Measurements from ENCODE around the gene NPSR1.

Gene NPSR1

DNA sequence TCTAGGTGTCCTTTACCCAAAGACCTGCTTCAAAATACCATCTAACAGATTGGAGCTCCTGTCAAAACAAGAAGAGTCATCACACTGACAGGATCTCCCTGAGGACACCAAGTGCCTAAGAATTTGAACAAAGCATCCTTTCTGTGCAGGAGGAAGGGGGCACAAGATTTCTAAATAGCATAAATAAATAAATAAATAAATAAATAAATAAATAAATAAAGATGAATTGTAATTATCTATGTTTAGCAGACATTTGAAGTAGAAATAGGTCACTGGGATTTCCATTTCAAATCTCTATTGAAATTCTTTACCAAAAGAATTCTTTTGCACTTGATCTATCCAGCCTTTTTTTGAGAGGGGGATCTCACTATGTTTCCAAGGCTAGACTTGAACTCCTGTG, 65.3 kb downstream of the NPSR1 start:
- no peak for DNase-seq

DNA sequence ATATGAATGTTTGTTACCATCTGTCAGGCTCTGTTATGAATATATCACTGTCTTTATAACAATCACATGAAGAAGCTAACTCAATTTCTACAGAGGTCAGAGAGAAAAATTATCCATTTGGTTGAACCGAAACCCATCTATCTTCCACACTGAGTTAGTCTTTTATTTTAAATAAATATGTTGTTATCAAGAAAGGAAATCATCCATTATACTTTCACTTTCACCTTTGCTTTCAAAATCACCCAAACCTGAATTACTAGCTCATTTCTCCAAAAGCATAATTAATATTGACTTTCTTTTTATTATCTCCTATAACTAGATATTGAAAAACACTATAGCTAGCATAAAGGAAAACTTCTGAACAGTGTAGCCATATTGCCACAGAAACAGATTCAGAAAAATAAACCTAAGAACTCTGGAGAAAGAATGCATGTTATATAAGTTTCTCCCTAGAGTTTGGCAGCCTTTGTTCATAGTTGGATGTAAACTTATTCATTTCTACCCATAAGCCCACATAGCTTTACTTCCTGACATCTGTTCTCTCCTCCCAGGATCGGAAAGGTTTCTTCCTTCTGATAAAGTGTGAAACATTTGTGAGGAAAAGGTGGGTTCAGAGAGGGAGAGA, 66.0 kb downstream of the NPSR1 start:
- no peak for DNase-seq

DNA sequence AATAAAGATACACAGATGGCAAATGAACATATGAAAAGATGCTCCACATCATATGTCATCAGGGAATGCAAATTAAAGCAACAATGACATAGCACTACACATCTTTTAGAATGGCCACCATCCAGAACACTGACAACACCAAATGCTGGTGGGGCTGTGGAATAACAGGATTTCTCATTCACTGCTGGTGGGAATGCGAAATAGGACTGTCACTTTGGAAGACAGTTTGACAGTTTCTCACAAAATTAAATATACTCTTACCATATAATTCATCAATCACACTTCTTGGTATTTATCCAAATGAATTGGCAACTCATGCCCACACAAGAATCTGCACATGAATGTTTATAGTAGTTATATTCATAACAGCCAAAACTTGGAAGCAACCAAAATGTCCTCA, 68.2 kb downstream of the NPSR1 start:
- no peak for DNase-seq

DNA sequence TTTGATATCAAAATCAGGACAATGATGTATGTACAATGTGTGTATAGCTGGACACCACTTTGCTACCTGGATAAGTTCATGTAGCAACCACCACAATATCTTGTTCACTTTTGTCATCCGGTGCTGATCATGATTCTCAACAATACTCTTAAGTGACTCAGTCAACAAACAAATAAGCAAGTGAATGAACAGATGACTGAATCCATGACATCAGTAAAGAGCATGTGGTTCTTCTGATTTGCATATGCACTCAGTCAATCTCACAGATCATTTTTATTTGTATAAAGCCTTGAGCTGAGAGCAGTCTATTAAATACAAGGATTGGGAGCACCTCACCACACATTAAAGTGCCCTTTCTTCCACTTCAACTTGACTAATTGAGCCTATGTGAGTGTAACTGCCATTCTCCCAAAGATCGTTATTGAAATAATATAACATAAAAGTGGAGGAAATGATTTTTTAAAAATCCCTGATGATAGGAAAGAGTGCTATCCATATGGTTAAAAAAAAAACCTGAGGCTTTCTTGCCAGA, 69.5 kb downstream of the NPSR1 start:
- no peak for DNase-seq

DNA sequence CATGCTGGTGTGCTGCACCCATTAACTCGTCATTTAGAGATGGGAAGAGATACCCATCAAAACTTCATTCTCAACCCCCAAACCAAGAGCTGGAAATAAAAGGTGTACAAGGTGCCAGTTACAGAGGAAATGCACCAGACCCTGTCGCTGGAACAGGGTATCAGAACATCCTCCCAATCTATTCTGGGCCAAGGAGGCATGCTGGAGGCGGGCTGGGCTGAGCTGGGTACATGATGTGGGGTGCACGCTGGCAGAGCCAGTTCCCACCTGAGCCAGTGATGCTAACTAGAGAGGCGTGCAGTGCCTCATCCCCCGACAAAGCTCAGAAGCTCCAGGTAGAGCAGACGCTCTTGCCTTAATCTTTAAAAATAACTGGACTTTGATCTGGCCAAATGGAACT, 70.1 kb downstream of the NPSR1 start:
- no peak for DNase-seq

DNA sequence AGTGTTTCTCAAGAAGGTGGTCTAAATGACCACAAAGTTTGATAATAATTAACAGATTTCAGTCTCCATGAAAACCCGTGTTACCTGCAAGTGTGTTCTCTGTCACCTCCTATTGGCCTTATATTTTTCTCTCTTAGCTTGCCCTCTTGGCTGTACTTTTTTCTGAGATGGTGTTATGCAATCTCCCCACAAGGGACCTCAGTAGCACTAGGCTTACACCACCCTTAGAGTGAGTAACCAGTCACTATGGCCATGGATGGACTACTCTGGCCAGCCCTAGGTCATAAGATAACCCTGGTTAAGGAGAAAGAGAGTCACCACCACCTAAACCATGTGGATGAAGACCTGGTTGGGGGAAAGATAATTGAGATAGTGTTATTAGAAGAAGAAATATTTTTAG, 76.8 kb downstream of the NPSR1 start:
- no peak for DNase-seq

DNA sequence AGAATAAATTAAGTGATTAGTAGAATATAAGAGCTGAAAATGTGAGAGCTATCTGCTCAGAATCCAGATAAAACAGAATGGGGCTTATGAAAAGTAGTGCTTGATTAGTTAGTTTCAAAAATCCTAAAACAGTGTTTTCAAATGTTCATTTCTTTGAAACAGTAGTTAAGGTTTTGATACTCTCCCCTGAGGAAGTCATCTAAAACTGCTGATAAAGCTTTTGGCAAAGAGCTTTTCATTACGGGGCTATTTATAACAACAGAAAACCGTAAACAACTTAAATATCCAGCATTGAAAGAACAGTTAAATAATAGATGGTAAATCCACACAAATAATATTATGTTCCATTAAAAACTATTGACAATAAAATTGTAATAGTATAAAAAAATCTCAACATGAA, 77.5 kb downstream of the NPSR1 start:
- DNase-seq: no peak

DNA sequence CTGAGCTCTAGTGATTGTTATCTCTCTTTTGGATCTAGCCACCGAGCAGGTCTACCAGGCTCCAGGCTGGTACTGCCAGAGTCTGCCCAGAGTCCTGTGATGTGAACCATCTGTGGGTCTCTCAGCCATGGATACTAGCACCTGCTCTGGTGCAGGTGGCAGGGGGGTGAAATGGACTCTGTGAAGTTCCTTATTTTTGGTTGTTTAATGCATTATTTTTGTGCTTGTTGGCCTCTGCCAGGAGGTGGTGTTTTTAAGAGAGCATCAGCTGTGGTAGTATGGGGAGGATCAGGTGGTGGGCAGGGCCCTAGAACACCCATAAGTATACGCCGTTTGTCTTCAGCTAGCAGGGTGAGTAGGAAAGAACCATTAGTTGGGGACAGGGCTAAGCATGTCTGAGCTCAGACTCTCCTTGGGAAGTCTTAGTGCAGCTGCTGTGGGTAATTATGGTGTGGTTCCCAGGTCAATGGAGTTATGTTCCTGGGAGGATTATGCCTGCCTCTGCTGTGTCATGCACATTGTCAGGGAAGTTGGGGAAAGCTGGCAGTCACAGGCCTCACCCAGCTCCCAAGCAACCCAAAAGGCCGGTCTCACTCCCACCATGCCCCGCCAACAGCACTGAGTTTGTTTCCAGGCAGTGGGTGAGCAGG, 81.8 kb downstream of the NPSR1 start:
- DNase-seq: no peak

DNA sequence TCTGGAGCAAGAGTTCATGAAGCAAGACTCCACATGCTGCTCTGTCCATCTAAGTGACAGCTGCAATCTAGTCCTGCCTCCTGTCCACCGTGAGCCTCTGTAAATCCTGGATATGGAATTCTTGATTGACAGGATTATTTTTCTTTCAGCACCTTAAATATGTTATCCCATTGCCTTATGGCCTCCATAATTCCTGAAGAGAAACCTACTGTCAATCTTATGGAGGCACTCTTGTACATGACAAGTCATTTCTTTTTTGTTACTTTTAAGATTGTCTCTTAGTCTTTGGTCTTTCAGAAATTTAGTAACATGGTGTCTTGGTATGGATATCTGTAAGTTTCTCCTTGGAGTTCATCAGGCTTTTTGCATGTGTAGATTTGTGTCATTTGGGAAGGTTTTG, 82.8 kb downstream of the NPSR1 start:
- no peak for DNase-seq

DNA sequence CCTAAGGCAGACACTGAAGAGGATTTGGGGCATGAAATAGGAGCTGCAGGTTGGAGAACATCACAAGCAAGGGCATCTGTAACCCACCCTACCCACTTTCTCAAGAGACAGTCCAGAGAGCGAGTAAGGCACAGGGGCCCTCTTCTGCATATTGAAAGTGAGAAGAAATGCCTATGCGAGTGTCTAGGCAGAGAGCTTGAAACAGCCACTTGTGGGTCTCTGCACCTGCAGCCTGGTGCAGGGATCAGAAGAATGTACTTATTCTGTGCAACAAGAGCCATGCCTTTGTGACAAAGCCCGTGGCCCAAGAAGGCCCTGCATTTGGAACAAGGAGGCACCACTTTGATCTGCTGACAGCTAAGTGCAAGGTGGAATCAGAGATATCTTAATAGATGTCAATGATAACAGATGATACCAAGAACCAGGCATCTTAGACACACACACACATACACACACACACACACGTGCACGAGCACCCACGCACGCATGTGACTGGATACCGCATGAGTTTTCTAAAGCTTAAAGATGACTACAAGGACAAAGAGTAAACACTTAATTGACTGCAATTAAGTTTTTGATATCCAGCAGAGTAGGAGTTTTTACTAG, 89.3 kb downstream of the NPSR1 start:
- no peak for DNase-seq

DNA sequence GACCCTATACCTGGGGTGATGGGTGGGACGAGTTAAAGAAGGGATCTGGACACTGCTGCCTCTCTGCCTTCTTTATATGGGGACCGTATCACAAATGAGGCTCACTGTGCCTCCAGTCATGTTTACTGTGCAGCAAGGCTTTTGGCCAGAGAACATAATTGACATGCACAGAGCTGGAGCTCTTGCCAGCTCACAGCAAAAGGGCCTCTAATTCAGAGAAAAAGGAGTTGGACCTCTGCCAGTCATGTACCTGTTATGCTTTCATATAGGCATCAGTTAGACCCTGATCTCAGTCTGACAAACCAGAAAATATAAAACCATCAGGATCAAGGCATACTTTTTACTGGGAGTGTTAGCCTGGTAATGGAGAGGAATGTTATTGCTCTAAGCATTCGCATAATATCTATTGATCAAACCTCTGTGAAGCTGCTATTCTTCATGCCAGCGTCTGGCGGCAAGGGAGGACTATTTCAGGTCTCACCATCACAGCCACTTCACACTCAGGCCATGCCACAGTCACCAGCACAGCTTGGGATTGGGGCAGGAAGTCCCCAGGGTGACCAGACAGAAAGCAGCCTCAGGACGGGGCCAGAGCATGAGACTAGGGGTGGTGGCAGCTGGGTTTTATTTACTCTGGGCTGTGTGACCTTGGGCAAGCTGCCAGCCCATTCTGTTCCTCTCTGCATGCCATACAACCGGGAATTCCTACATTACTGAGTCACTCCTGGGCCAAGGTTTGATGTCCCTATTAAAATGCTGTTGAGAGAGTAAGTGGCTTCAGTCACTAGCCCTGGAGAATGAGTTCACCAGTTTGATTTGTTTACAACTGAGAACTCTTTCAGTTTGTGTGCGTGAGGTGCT, 90.1 kb downstream of the NPSR1 start:
- DNase-seq: no peak

DNA sequence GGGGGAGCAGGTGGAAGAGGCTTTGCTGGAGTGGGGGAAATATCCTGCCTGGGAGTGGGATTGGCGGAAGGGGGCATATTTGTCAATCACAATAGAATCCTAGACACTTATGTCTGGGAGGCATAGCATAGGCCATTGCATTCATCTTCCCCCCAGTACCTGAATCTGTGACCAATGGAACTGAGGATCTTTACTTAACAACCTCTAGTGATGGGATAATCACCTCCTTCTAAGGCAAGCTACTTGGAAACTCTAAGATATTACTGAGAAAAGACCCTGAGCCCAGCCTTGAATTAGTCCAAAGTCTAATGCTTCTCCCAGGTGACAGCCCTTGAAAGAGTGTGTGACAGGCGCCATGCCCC, 90.7 kb downstream of the NPSR1 start:
- no peak for DNase-seq

DNA sequence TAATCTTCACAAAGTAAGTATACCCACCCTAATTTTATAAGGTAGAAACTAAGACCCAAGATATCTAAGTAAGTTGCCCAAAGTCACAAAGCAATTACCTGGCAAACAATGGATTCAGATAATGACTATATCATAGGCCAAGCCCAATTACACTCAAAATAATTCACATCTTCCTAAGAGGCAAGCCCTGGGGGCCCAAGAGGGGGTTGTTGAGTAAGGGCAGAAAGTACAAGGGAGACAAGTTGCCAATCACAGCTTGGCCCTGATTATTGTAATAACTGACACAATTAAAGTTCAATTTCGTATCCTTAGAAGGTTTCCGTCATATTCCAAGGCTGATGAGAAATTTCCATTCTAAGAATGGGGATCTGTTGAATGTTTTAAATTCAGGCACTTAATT, 91.4 kb downstream of the NPSR1 start:
- no peak for DNase-seq

DNA sequence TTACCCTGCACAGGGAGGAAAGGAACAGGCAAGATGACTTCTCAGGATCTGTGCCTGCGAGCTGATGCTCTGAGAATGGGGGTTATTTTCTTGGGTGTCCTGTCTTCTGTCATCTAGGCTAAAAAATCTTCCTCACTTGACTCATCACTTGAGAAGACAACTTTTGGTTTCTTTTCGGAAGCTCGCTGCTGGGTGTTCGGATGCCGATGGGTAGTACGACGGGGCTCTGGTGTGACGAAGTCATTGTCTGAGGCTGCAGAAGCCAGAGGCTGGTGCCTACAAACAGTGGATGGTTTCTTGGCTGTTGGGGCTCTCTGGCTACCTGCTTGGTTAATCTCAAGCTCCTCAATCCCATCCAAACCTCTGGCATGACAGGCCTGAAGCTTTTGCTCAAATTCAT, 92.2 kb downstream of the NPSR1 start:
- no peak for DNase-seq

DNA sequence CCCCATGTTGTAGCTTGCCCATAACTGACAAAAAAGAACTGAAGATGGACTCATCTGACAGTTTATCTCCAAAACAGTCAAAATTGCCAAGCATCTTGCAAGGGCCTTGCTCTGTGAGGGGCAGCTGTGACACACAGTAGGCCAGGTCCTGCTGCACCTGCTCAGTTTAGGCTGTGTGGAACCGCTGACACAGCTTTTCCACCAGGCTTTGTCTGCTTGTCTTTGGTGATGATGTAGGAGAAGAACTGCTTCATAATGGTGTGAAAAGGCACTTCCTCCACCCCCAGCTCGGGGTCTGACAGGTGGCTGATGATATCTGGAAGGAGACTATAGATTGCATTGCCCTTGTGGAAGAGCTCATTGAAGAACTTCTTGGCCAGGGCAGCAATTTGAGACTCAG, 92.6 kb downstream of the NPSR1 start:
- no peak for DNase-seq

DNA sequence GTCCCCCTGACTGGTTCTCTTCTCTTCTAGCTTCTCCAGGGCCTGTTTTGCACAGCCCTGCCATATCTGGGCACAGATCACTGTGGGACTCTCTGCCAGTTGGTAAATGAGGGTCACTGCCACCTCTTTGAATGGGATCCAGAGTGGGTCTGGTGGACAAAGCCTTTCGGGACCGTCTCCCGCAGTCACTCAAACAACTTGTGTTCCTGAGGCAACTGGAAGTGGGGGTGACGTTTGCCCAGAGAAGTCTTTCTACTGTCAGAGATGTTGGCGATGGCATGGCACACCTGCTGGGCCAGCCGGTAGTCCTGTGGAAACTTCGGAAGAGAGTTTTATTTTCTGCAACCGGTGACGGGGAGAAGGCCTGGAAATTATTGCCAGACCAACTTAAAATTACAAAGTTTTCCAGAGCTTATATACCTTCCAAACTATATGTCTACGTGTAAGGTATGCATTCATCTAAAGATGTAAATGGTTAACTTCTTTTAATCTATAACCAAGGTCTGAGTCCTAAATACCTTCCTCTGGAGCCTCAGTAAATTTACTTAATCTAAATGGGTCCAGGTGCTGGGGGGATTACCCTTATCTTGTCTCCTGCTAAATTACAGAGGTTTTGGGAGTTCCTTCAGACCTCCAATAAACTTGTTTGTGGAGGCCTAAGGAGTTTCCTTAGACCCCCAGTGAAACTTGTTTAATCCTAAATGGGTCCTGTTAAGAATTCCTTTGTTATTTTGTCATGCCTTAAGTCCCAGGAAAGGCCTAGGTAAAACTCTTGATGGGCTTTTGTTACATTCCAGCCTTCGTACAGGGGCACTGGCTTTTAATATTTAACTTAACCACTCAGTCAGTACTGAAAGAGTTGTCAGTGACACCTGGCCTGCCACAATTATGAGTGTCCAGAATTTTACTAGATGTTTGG, 94.0 kb downstream of the NPSR1 start:
- no peak for DNase-seq

DNA sequence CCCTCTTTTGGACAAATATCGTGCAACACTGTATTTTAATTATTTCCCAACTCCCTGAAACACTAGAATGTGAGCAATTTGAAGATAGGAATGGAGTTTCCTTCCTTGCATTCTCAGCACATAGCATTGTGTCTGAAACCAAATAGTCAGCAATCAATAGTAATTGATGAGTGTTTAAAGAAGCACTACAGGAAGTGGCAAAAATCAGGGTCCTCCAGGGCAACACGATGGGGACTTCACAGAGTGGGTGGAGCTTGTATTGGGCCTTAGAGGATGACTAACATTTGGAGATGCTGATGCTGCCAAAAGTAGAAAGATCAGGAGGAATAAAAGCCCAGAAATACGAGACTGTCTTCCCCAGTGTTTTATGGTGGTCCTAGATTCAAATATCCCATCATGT, 94.9 kb downstream of the NPSR1 start:
- DNase-seq: no peak

DNA sequence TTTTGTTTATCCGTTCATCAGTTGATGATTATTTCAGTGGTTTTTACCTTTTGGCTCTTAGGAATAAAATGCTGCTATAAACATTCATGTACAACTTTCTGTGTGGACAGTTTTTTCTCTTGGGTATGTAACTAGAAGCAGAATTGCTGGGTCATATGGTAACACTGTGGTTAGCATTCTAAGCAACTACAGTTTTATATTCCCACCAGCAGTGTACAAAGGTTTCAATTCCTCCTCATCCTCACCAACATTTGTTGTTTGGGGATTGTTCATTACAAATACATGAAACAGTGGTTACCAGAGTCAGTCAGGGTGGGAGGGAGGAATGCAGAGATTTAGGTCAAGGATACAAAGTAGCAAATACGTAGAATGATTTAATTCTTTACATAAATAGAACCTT, 97.0 kb downstream of the NPSR1 start:
- no peak for DNase-seq

DNA sequence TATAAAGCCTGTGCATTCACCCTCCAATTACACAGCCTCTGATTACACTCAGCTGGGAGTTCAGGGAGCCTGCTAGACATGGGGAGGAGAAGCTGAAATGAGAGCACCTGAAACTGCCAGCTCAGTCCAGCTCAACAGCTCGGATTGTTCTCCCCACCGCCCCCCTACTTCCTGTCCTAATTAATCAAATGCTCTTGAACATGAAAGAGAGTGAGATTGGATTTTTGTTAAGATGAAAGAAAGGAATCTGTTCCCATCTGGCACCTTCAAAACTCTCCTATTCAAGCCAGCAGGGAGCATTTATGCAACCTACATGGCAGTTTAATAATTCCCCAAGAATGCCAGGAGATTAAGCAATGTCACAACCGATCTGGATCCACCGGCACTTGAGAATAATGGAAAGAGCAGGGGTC, 98.0 kb downstream of the NPSR1 start:
- no peak for DNase-seq

DNA sequence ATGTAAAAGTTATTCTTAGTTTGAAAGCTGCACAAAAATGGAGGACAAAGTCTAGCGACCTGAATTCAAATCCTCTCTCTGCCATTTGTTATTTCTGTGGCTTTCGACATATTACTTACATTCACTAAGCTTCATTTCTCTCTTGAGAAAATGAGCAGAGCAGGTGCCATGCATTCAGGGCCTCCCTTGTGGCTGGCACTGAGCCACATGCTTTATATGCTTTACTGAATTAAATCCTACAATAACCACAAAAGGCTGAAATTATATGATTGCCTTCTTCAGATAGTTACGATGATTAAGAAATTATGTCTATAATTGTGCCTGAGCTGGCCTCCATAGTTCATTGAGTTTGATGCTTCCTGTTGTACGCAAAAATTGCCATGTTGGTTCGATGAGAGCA, 98.7 kb downstream of the NPSR1 start:
- no peak for DNase-seq

DNA sequence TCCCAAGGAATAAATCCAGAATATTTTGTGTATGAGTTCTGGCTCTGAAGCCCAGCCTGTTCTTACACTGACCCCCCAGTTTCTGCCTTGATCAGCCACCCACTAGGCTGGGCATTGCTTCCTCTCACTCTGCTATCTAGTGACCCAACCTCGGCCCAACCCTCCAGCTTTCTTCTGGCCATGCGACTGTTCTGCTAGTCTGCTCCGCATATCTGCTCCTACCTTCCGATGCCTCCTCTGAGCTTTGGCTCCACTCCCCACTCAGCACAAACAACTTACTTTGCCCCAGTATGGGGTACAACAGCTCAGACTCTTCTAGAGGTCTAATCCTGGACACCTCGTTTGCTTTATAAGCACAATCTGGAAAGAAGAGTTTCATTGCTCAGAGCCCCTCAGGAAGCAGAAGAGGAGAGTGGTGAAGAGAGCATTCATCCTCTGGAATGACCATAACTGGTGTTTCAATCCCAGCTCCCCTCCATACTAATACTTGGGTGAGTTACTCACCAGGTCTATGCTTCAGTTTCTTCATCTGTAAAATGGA, 99.6 kb downstream of the NPSR1 start:
- no peak for DNase-seq

DNA sequence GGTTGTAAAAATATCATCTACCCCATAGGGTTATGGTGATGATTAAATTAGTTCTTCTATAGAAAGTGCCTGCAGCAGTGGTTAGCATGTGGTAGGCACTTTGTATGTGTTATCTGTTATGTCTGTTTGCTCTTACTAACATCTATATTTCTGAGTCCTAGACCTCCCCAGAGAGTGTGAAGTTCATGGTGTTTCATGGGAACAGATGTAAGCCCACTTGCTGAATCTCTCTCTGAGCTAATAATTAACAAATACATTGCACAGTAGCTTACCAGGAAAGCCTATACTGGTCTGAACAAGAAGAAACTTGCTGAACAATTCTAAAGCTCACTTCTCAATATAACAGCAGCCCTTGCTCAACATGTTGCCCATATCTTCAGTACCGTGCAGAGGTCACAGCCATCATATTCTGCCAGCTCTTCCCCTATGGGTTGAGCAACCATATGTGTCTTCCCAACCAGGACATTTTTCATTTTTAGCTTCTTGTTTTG, 100.1 kb downstream of the NPSR1 start:
- DNase-seq: no peak
